Activated B cell treated with CpG ODN at 0.5 μM for 24 hours (primary cell): Measurements from ENCODE around the gene TSPAN32. TPM values are rescaled to one million over a fixed set of nuclear protein-coding genes. Genes with fewer than 3 reads are reported as not detected.

ENCODE experiments used
- ATAC-seq: fragments of 200-7000 bp; cut with Tn5 transposase; one replicate; pipeline ENCODE4 v1.10.0; 2021; ENCODE audit warnings: low read depth, mild to moderate bottlenecking, moderate library complexity
- CTCF ChIA-PET: fragments of 350-600 bp; sonication (Branson Sonifier 250); formaldehyde crosslinking; loops from one replicate; lab custom pipeline; 2021; ENCODE audit warnings: antibody characterized with exemption; lab: Charles Lee
- POLR2A ChIA-PET: fragments of 350-600 bp; sonication (Branson Sonifier 250); formaldehyde crosslinking; loops from one replicate; lab custom pipeline; 2021; ENCODE audit warnings: antibody characterized with exemption; lab: Charles Lee
- DNase-seq: peaks from one replicate; pipeline ENCODE4 v3.0.0; 2022
- H3K27ac Mint-ChIP-seq: one replicate; pipeline ENCODE4 v1.8.0; 2020; ENCODE audit warnings: mixed read lengths
- H3K27me3 Mint-ChIP-seq: one replicate; pipeline ENCODE4 v1.8.0; 2021; ENCODE audit warnings: mixed read lengths
- H3K36me3 Mint-ChIP-seq: one replicate; pipeline ENCODE4 v1.8.0; 2021; ENCODE audit warnings: low read depth, mixed read lengths
- H3K4me1 Mint-ChIP-seq: one replicate; pipeline ENCODE4 v1.8.0; 2021; ENCODE audit warnings: mixed read lengths
- H3K4me3 Mint-ChIP-seq: one replicate; pipeline ENCODE4 v1.8.0; 2020; ENCODE audit warnings: mild to moderate bottlenecking, mixed read lengths
- H3K9me3 Mint-ChIP-seq: one replicate; pipeline ENCODE4 v1.8.0; 2020; ENCODE audit warnings: mixed read lengths
- CTCF ChIP-seq: fragments of 200-600 bp; IDR thresholded peaks from one replicate; pipeline ENCODE4 v1.8.0; 2022; ENCODE audit warnings: antibody characterized with exemption, mild to moderate bottlenecking
- intact Hi-C: fragments of 100-400 bp; cut with micrococcal nuclease; formaldehyde crosslinking; loops from one replicate; pipeline ENCODE4 v1.15.1; 2024
- total RNA-seq: library from RNA; stranded (reverse); gene quantifications from 2 replicates; pipeline ENCODE4 v1.2.3, GENCODE V29; 2022

TSPAN32 gene
- total RNA-seq, 1 donor from 2014 or later: 7.3 TPM

GRCh38 chr11:2347308-2347830 lies 45.6 kb downstream of the TSPAN32 start:
- no peaks in the 10 kb centered on the region for H3K27me3 Mint-ChIP-seq
- no peak overlapping the region for H3K27ac Mint-ChIP-seq
- CTCF ChIA-PET: no interaction called here
- no peaks in the 10 kb centered on the region for H3K4me1 Mint-ChIP-seq
- H3K4me3 Mint-ChIP-seq: no peak overlapping the region
- TF ChIP-seq CTCF: no peak
- ATAC-seq (no peak), DNase-seq (no peak)
- intact Hi-C loops: no loop called here
- H3K36me3 Mint-ChIP-seq: no peaks in the 10 kb centered on the region
- POLR2A ChIA-PET: no interaction called here
- peaks cover 13% of the 10 kb centered on the region for H3K9me3 Mint-ChIP-seq

GRCh38 chr11:2348986-2349385 lies 47.2 kb downstream of the TSPAN32 start:
- intact Hi-C loops: no loop called here
- ChIA-PET CTCF (no interaction called here), POLR2A (no interaction called here)
- H3K4me3 Mint-ChIP-seq: no peak overlapping the region
- no peak overlapping the region for H3K27ac Mint-ChIP-seq
- no peak for TF ChIP-seq CTCF
- ATAC-seq: no peak
- no peaks in the 10 kb centered on the region for H3K27me3 Mint-ChIP-seq
- no peaks in the 10 kb centered on the region for H3K4me1 Mint-ChIP-seq
- DNase-seq: no peak
- H3K9me3 Mint-ChIP-seq: peaks cover 9% of the 10 kb centered on the region
- H3K36me3 Mint-ChIP-seq: no peaks in the 10 kb centered on the region

GRCh38 chr11:2351701-2352100 lies 49.9 kb downstream of the TSPAN32 start:
- DNase-seq (no peak), ATAC-seq (no peak)
- Mint-ChIP-seq H3K4me1 (no peaks in the 10 kb centered on the region), H3K27ac (no peak overlapping the region), H3K27me3 (no peaks in the 10 kb centered on the region), H3K9me3 (peaks cover 5% of the 10 kb centered on the region), H3K4me3 (no peak overlapping the region), H3K36me3 (no peaks in the 10 kb centered on the region)
- POLR2A ChIA-PET: no interaction called here
- intact Hi-C loops: no loop called here
- CTCF ChIA-PET: no interaction called here
- TF ChIP-seq CTCF: no peak

GRCh38 chr11:2352420-2352819 lies 50.6 kb downstream of the TSPAN32 start:
- peaks cover 5% of the 10 kb centered on the region for H3K9me3 Mint-ChIP-seq
- H3K4me3 Mint-ChIP-seq: no peak overlapping the region
- ChIA-PET CTCF (no interaction called here), POLR2A (no interaction called here)
- no peaks in the 10 kb centered on the region for H3K27me3 Mint-ChIP-seq
- ATAC-seq (no peak), DNase-seq (no peak)
- intact Hi-C loops: no loop called here
- no peaks in the 10 kb centered on the region for H3K4me1 Mint-ChIP-seq
- H3K36me3 Mint-ChIP-seq: no peaks in the 10 kb centered on the region
- no peak for TF ChIP-seq CTCF
- no peak overlapping the region for H3K27ac Mint-ChIP-seq

GRCh38 chr11:2355000-2355644 lies 53.3 kb downstream of the TSPAN32 start:
- ChIA-PET CTCF (no interaction called here), POLR2A (no interaction called here)
- no peak for TF ChIP-seq CTCF
- intact Hi-C loops: no loop called here
- Mint-ChIP-seq H3K4me3 (no peak overlapping the region), H3K27ac (no peak overlapping the region), H3K4me1 (peaks cover 12% of the 10 kb centered on the region), H3K9me3 (no peaks in the 10 kb centered on the region), H3K27me3 (no peaks in the 10 kb centered on the region), H3K36me3 (no peaks in the 10 kb centered on the region)
- DNase-seq: no peak
- no peak for ATAC-seq
